GM13977 (cell line): ENCODE measurements around the gene DLX3.

Experiments
- DNase-seq: peaks from one replicate; pipeline ENCODE4 v3.0.0; 2012; ENCODE audit warnings: low spot score
- CTCF ChIP-seq: IDR thresholded peaks from 2 replicates; pipeline ENCODE4 v1.5.1; 2012; ENCODE audit warnings: mild to moderate bottlenecking, control low read depth; ENCODE audit not compliant: insufficient read depth; ENCODE audit errors: extremely low read depth, missing control alignments
- in situ Hi-C: fragments of 300-500 bp; cut with MboI; formaldehyde crosslinking; loops from one replicate; pipeline ENCODE4 v1.12.0; 2022; ENCODE audit warnings: low sequenced_read_pairs, low pct_unique_long_range_greater_than_20kb, mixed read lengths, inconsistent platforms; ENCODE audit not compliant: unreplicated experiment

Gene DLX3

DNA sequence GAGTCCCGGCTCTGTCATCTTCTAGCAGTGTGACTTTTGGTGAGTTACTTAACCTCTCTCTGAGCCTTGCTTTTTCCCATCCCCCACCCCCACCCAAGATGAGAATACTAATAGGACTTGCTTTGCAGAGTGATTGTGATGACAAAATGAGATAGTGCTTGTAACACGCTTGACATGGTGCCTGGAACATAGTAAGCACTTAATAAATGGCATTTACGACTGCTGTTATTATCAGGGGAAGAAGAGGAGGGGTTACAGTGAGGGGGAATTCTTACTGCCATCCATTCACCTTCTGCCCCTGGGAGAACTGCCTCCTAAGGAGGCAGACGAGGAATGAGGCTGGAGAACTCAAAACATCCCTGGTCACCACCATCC, 18.2 kb downstream of the DLX3 start:
- TF ChIP-seq CTCF, result no peak
- in situ Hi-C loops, result loop anchor here (25.0 kb wide), 2 partner anchors 265 to 415 kb away; partner anchors contain the start of gene SLC35B1
- DNase-seq, result no peak

GRCh38 chr17:49976163-49976827, 18.7 kb downstream of the DLX3 start:
- in situ Hi-C loops, result loop anchor here (25.0 kb wide), 2 partner anchors 264 to 414 kb away; partner anchors contain the start of gene SLC35B1
- no peak for TF ChIP-seq CTCF
- DNase-seq, result no peak

GRCh38 chr17:49975531-49975930, 19.5 kb downstream of the DLX3 start:
- DNase-seq, result no peak
- in situ Hi-C loops, result loop anchor here (25.0 kb wide), 2 partner anchors 263 to 413 kb away; partner anchors contain the start of gene SLC35B1
- no peak for TF ChIP-seq CTCF

DNA sequence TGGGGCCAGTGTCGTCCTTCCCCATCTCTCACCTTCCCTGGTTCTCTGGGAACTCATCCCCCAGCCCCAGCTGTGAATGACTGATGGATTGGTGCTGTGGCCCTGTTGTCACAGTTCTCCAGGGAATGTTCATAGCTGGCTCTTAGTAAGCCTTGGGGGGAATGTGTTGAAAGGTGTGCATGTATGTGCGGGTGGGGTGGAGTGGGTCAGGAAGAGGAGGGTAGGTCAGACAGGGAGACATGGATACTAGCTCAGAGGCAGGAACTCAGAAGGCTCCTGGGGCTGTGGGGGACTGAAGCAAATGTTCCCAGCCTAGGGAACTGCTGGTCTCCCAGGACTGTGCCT, 21.8 kb downstream of the DLX3 start:
- DNase-seq, result no peak
- in situ Hi-C loops, result no loop called here

DNA sequence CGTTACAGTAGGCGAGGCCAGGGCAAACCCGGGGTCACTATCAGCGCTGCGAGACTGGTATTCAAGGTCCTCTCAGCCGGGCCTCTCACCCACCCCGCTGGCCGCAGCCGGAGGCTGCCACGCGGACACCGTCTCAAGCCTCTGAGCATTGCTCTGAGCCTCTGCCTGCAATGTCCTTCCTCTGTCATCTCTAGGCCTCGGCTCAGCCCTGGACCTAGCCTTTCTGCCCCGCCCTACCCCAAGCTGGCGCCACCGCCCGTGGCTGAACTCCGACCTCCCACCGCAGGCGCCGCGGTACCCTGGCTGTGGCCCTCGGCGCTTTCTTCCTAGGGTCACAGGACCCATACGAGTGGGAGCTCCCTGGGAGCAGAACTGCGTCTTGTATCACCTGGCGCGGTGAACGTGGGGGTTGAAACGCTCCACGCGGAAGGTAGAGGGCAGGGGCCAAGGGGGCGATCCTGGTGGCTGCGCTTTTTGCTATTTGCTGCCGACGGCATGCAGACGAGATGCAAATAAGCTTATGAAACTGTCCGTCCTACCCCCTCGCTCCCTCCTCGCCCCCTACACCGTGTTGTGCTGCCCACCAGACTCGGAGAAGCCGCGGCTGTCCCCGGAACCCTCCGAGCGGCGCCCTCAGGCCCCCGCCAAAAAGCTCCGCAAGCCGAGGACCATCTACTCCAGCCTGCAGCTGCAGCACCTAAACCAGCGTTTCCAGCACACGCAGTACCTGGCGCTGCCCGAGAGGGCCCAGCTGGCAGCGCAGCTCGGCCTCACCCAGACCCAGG, 22.3 kb downstream of the DLX3 start:
- in situ Hi-C loops, result no loop called here
- no peak for DNase-seq
- no peak for TF ChIP-seq CTCF

More for the DNA sequence above, 21.8 kb downstream of the DLX3 start:
- TF ChIP-seq CTCF, result no peak

DNA sequence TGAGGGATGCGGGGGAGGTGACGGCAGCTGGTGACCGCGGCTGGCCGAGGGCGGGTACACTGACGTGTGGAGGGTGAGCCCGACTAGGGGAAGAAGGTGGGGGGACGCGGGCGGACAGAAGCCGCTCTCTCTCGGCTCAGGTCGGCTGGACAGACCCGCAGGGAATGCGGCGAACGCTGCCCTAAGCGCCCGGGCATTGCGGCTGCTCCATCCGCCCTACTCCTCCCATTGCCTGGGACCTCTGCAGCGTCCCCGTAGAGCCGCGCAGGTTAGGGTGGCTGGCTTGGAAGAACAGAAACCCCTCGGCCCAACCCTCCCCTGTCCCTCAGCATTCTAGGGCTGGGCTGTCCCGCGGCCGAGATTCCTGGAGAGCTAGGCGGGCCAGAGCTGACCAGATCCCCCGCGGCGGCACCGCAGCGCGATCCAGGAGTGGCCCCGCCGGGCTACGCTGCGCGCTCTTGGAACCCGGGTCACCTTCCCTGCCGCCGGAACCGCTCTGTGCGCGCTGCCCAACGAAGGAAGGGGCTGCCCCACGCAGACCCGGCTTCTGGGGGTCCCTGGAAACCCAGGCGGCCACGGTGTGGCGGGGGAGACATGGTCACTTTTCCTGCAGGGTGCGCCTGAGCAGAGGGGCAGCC, 23.1 kb downstream of the DLX3 start:
- in situ Hi-C loops, result no loop called here
- no peak for TF ChIP-seq CTCF
- DNase-seq, result no peak
